Superior temporal gyrus (tissue), 1 donor: ENCODE measurements around the gene TMED4.

Source experiments
- DNase-seq: peaks from one replicate; pipeline ENCODE4 v3.0.0-alpha.2; 2016; ENCODE audit errors: extremely low spot score

Gene TMED4

GRCh38 chr7:44540592-44541027 is 41.4 kb downstream of the TMED4 start:
- no peak for DNase-seq

- DNase-seq = no peak
Observed at GRCh38 chr7:44539669-44540506, 42.1 kb downstream of the TMED4 start.

GRCh38 chr7:44538798-44539668 is 43.0 kb downstream of the TMED4 start:
- DNase-seq = no peak

GRCh38 chr7:44538093-44538797 is 43.8 kb downstream of the TMED4 start:
- no peak for DNase-seq

- no peak for DNase-seq
Observed at GRCh38 chr7:44537442-44537841, 44.6 kb downstream of the TMED4 start.

- DNase-seq = no peak
Observed at GRCh38 chr7:44536090-44536489, 45.9 kb downstream of the TMED4 start.

- no peak for DNase-seq
Observed at GRCh38 chr7:44535348-44536064, 46.5 kb downstream of the TMED4 start.

- no peak for DNase-seq
Observed at GRCh38 chr7:44534501-44534900, 47.5 kb downstream of the TMED4 start.

GRCh38 chr7:44534087-44534486 is 47.9 kb downstream of the TMED4 start:
- DNase-seq = no peak

GRCh38 chr7:44533301-44534055 is 48.6 kb downstream of the TMED4 start:
- DNase-seq = no peak

- no peak for DNase-seq
Observed at GRCh38 chr7:44531421-44532380, 50.3 kb downstream of the TMED4 start.

- DNase-seq = no peak
Observed at GRCh38 chr7:44530990-44531389, 51.0 kb downstream of the TMED4 start.
